ENCODE data around the gene HOXC13. TPM values are rescaled to one million over a fixed set of nuclear protein-coding genes. Genes with fewer than 3 reads are reported as not detected.

The HOXC13 gene
- total and polyA plus RNA-seq, 2 of the 13 experiments (the other 11 are each of a cell fraction or from before 2014, with no cell fraction given) = 0.07 TPM; not detected in 1

DNA sequence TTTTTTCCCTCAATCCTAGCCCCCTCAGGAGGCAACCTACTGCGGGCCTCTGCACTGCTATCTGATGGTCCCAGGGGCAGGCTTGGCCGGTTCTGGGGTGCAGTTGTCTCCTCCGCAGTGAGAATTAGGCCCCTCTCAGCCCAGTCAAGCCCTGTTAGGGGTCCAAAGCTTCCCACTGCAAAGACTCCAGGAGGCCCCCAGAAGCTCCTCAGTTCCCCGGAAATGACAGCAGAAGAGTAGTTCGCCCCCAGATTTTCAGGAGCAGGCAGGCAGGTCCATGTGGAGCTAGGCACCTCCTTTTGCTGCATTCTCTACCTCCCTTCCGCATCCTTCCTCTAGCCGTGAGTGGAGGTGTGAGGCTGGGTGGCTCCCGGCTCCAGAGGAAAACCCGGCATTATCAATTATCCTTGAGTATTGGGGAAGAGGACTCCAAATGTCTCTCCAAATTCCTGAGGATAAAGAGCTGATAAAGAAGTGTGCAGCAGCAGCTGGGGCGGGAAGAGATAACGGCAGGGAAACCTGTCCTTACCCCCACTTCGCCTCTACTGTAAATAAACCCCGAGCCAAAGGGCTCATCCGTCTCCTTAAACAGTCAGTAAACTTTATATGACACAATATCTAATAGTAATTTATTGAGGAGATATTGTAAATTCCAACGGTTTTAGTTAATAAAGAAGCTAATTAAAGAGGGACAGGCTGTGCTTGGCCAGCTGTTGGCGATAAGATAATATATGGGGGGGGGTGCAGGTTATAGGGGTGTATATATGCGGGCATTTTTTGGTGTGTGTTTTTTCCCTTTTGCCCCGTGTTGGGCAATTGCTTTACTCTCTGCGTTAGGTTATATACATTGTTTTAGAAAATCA, 15.4 kb downstream of the HOXC13 start:
- Histone ChIP-seq H3K79me2 (ENCODE audit: insufficient read depth, low read length) (no peaks in the 10 kb centered on the region), H3K36me3 (replicated peaks in 1 of 2; ENCODE audit: control insufficient read depth in 1 of 2, insufficient read depth in 2 of 2, low read length in 2 of 2) (no peaks in the 10 kb centered on the region), H3K9me3 (ENCODE audit: low read length) (no peaks in the 10 kb centered on the region), H3K4me2 (ENCODE audit: low read depth, low read length) (no peak overlapping the region), H3K9ac (ENCODE audit: insufficient read depth, low read depth, low read length) (no peak overlapping the region), H3K27me3 (ENCODE audit: control insufficient read depth in 1 of 2, insufficient read depth in 2 of 2, low read length in 2 of 2) (peaks cover 26 to 94% of the 10 kb centered on the region in 2 experiments), H3K4me1 (ENCODE audit: insufficient read depth, low read length) (peaks cover 27% of the 10 kb centered on the region), H3K4me3 (replicated peaks in 1 of 3; ENCODE audit: insufficient read depth in 1 of 3, low read depth in 2 of 3, low read length in 3 of 3) (no peak overlapping the region), H2AFZ (ENCODE audit: low read length) (no peak overlapping the region), H3K27ac (ENCODE audit: extremely low read length, insufficient read depth, low read length) (no peak overlapping the region), H4K20me1 (ENCODE audit: insufficient read depth, low read length) (peaks cover 5% of the 10 kb centered on the region; the same call in 1 of the 2 replicates)
- CTCF ChIA-PET (ENCODE audit: low intra/inter-chr PET ratio, low total read pairs) = no interaction called here
- in situ Hi-C loops (cut with HindIII; ENCODE audit: extremely low pct_ligation_motif_present, low pct_unique_long_range_greater_than_20kb) = no loop called here
- no peak for DNase-seq (ENCODE audit: low spot score)
- WGBS (ENCODE audit: low lambda C conversion rate) = 22% methylated on average over 17 of the region's 19 CpGs
- intact Hi-C loops (cut with micrococcal nuclease; ENCODE audit: unreplicated experiment) = no loop called here
- no TSS peak for BruUV-seq (replicated peaks)
- no peak for ATAC-seq
- POLR2A ChIA-PET = no interaction called here
- TF ChIP-seq ZNF788 (CRISPR knock-in tag; IDR thresholded peaks at IDR 0.05; ENCODE audit: borderline replicate concordance) (no peak), EZH2 (conservative IDR thresholded peaks at IDR 0.05; ENCODE audit: low read depth, low read length) (0 out of 2 replicates have a peak, but pooled peaks have one; percentile 47), ZNF615 (CRISPR knock-in tag; IDR thresholded peaks at IDR 0.05; ENCODE audit: borderline replicate concordance) (no peak)
- FAIRE-seq = no peak

DNA sequence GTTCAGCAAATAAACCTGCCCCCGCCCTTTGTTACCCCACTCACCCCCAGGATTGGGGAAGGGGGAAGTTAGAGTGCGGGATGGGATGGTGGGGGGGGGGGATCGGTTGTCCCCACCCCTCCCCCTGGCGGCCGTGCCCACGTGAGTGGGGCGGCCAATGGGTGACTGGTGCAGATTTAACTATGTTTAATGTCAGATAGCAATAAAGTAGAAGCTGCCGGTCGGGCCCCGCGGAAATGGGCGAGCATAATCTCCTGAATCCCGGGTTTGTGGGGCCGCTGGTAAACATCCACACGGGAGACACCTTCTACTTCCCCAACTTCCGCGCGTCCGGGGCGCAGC, 16.0 kb downstream of the HOXC13 start, which contains the start of gene HOXC12:
Gene HOXC12, plus strand, starts transcription at position 210 of the 342 bp plus-strand sequence. Its CDS starts 27 bp downstream, at position 237.
- intact Hi-C loops (cut with micrococcal nuclease; ENCODE audit: unreplicated experiment) (no loop called here), in situ Hi-C loops (cut with HindIII; ENCODE audit: extremely low pct_ligation_motif_present, low pct_unique_long_range_greater_than_20kb) (no loop called here)
- no peak within 1 kb of the TSS for H3K9ac ChIP-seq (ENCODE audit: insufficient read depth, low read depth, low read length)
- H3K27me3 ChIP-seq (ENCODE audit: control insufficient read depth in 1 of 2, insufficient read depth in 2 of 2, low read length in 2 of 2) = peaks cover 26 to 94% of the 10 kb centered on the region in 2 experiments
- no peak for FAIRE-seq
- no peaks in the 10 kb centered on the region for H3K79me2 ChIP-seq (ENCODE audit: insufficient read depth, low read length)
- no TSS peak for BruUV-seq (replicated peaks)
- H3K4me1 ChIP-seq (ENCODE audit: insufficient read depth, low read length) = peaks cover 23% of the 10 kb centered on the region
- H3K27ac ChIP-seq (ENCODE audit: extremely low read length, insufficient read depth, low read length) = no peak within 1 kb of the TSS
- H3K36me3 ChIP-seq (replicated peaks in 1 of 2; ENCODE audit: control insufficient read depth in 1 of 2, insufficient read depth in 2 of 2, low read length in 2 of 2) = no peaks in the 10 kb centered on the region
- 46% methylated on average over 18 of the region's 20 CpGs for whole genome bisulfite sequencing (ENCODE audit: low lambda C conversion rate)
- H3K4me3 ChIP-seq (replicated peaks in 1 of 3; ENCODE audit: insufficient read depth in 1 of 3, low read depth in 2 of 3, low read length in 3 of 3) = no peak within 1 kb of the TSS
- ChIA-PET CTCF (ENCODE audit: low intra/inter-chr PET ratio, low total read pairs) (no interaction called here), POLR2A (no interaction called here)
- DNase-seq (ENCODE audit: low spot score) = no peak
- no peak for ATAC-seq
- H2AFZ ChIP-seq (ENCODE audit: low read length) = no peak within 1 kb of the TSS
- no peaks in the 10 kb centered on the region for H3K9me3 ChIP-seq (ENCODE audit: low read length)
- H4K20me1 ChIP-seq (ENCODE audit: insufficient read depth, low read length) = peaks cover 5% of the 10 kb centered on the region; the same call in 1 of the 2 replicates
- H3K4me2 ChIP-seq (ENCODE audit: low read depth, low read length) = no peak within 1 kb of the TSS
- TF ChIP-seq THAP11 (CRISPR knock-in tag; IDR thresholded peaks at IDR 0.05) (no peak), ATAD3A (CRISPR knock-in tag; IDR thresholded peaks at IDR 0.05) (no peak), NRL (CRISPR knock-in tag; IDR thresholded peaks at IDR 0.05; ENCODE audit: borderline replicate concordance) (no peak)
- TF ChIP-seq, protein P1, sequence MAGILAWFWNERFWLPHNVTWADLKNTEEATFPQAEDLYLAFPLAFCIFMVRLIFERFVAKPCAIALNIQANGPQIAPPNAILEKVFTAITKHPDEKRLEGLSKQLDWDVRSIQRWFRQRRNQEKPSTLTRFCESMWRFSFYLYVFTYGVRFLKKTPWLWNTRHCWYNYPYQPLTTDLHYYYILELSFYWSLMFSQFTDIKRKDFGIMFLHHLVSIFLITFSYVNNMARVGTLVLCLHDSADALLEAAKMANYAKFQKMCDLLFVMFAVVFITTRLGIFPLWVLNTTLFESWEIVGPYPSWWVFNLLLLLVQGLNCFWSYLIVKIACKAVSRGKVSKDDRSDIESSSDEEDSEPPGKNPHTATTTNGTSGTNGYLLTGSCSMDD (CRISPR knock-in tag; IDR thresholded peaks at IDR 0.05) = no peak
- TF ChIP-seq, protein P2, sequence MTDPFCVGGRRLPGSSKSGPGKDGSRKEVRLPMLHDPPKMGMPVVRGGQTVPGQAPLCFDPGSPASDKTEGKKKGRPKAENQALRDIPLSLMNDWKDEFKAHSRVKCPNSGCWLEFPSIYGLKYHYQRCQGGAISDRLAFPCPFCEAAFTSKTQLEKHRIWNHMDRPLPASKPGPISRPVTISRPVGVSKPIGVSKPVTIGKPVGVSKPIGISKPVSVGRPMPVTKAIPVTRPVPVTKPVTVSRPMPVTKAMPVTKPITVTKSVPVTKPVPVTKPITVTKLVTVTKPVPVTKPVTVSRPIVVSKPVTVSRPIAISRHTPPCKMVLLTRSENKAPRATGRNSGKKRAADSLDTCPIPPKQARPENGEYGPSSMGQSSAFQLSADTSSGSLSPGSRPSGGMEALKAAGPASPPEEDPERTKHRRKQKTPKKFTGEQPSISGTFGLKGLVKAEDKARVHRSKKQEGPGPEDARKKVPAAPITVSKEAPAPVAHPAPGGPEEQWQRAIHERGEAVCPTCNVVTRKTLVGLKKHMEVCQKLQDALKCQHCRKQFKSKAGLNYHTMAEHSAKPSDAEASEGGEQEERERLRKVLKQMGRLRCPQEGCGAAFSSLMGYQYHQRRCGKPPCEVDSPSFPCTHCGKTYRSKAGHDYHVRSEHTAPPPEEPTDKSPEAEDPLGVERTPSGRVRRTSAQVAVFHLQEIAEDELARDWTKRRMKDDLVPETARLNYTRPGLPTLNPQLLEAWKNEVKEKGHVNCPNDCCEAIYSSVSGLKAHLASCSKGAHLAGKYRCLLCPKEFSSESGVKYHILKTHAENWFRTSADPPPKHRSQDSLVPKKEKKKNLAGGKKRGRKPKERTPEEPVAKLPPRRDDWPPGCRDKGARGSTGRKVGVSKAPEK (CRISPR knock-in tag; IDR thresholded peaks at IDR 0.05; ENCODE audit: borderline replicate concordance) = no peak
- TF ChIP-seq, protein P3, sequence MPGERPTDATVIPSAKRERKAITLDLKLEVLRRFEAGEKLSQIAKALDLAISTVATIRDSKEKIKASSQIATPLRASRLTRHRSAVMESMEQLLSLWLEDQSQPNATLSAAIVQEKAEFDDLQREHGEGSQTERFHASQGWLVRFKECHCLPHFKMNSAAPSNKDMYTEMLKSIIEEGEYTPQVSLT (CRISPR knock-in tag; IDR thresholded peaks at IDR 0.05; ENCODE audit: borderline replicate concordance, low read depth) = no peak

All from HepG2 (cell line).